ENCODE data around the gene TAF15. TPM values are rescaled to one million over a fixed set of nuclear protein-coding genes. Genes with fewer than 3 reads are reported as not detected.

The TAF15 gene
- total and polyA plus RNA-seq, 8 donors, result 140 to 277 (median 248) TPM

DNA sequence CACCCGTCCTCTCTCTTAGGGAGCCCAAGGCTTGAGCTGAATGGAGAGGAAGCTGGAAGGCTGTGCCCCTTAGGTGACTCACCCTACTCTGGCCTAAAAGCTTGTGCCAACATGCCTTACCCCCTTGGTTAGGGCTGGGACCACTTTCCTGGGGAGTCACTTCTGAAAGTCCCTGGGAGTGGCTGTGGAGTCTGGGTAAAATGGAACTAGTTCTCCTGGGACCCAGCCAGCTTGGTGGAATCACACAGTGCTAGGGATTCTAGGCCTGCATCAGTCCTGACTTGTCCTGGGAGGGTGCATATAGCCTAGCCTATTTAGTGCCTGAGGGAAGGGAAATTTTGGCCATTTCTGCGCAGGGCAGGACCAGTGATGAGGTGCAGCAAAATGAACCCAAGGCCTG lies 24.4 kb upstream of the TAF15 start:
- DNase-seq (peak in 1 of 4 donors; percentile 55), ATAC-seq (peak; percentile 47)
- no peaks in the 10 kb centered on the region for H3K36me3 ChIP-seq
- TF ChIP-seq, protein P1, sequence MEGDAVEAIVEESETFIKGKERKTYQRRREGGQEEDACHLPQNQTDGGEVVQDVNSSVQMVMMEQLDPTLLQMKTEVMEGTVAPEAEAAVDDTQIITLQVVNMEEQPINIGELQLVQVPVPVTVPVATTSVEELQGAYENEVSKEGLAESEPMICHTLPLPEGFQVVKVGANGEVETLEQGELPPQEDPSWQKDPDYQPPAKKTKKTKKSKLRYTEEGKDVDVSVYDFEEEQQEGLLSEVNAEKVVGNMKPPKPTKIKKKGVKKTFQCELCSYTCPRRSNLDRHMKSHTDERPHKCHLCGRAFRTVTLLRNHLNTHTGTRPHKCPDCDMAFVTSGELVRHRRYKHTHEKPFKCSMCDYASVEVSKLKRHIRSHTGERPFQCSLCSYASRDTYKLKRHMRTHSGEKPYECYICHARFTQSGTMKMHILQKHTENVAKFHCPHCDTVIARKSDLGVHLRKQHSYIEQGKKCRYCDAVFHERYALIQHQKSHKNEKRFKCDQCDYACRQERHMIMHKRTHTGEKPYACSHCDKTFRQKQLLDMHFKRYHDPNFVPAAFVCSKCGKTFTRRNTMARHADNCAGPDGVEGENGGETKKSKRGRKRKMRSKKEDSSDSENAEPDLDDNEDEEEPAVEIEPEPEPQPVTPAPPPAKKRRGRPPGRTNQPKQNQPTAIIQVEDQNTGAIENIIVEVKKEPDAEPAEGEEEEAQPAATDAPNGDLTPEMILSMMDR (IDR thresholded peaks at IDR 0.05), result no peak
- H3K4me1 ChIP-seq, result peaks cover 38 to 45% of the 10 kb centered on the region in 2 donors
- no peak overlapping the region for H3K4me3 ChIP-seq
- peak overlapping the region; percentile 54 to 73 for H3K27ac ChIP-seq
- H3K9me3 ChIP-seq, result no peaks in the 10 kb centered on the region
- intact Hi-C loops (cut with DNase I), result no loop called here
- H3K27me3 ChIP-seq, result no peaks in the 10 kb centered on the region

DNA sequence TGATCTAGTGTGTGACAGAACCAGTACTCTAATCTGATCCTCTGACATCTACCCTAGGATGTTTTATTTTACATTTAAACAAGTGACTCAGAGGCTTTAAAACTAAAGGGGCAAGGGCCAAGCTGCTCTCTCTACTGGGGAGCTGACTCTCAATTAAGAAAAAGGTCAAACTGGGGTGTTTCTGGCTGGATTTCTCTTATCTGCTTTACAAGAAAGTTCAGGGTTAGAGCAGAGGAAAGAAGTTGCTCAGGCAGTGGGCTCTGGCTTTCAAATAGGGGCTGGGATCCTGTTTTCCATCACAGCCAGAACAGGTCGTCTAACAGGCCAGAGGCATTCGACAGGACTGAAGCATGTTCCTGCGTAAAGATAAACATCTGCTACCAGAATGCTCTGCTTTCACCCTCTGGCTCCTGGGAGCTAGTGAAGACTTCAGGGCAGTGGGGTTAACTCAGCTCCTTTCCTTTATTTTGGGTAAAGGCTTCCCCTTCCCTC lies 22.3 kb upstream of the TAF15 start:
- ATAC-seq (no peak), DNase-seq (no peak)
- Histone ChIP-seq H3K9me3 (no peaks in the 10 kb centered on the region), H3K4me3 (no peak overlapping the region), H3K4me1 (peaks cover 38 to 45% of the 10 kb centered on the region in 2 donors), H3K36me3 (no peaks in the 10 kb centered on the region), H3K27me3 (no peaks in the 10 kb centered on the region), H3K27ac (peak overlapping the region; percentile 39 to 66)
- intact Hi-C loops (cut with DNase I), result no loop called here
- TF ChIP-seq, protein P1 (IDR thresholded peaks at IDR 0.05), result no peak

DNA sequence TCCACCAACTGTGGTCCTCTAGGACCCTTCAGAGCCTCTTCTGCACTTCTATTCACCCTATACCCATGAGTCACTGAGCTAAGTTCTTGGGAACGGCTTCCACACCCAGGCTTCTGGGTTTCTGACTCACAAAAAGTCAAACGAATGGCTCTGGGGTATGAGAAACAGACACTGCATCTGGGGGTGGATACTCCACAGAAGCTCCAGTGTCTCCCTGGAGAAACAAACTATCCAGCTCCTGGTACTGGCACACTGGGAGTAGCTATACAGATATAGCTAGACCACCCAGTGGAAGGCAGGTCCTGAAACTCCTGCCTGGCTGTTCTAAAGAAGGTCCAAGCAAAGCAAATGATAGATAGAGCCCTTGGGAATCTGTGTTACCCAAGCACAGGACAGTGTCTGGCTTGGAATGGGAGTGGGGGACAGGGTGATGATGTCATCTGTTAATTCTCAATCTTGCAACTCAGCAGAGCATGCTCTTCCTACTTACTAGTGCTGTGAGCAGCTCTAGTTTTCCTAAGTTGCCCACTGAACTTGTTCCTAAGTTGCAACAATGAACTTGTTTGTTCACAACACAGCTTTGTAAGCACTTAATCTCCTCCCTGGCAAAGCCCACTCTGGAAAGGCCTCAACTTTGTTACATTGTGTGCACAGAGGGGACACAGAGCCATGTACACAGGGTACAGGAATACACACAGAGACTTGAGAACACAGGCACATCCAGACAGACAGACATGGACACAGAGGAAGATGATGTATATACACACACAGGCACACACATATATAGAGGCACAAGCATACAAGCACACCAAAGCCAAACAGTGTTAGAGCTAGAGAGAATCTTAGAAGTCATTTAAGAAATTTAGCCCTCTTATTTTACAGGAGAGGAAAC lies 20.6 kb upstream of the TAF15 start:
- Histone ChIP-seq H3K27ac (peak overlapping the region; percentile 66 to 67), H3K36me3 (no peaks in the 10 kb centered on the region), H3K27me3 (peaks cover under 1 to 11% of the 10 kb centered on the region in 2 donors), H3K9me3 (no peaks in the 10 kb centered on the region), H3K4me3 (no peak overlapping the region), H3K4me1 (peaks cover 27 to 39% of the 10 kb centered on the region in 2 donors)
- DNase-seq, result no peak
- TF ChIP-seq, protein P1 (IDR thresholded peaks at IDR 0.05), result no peak
- intact Hi-C loops (cut with DNase I), result no loop called here
- peak; percentile 53 for ATAC-seq

DNA sequence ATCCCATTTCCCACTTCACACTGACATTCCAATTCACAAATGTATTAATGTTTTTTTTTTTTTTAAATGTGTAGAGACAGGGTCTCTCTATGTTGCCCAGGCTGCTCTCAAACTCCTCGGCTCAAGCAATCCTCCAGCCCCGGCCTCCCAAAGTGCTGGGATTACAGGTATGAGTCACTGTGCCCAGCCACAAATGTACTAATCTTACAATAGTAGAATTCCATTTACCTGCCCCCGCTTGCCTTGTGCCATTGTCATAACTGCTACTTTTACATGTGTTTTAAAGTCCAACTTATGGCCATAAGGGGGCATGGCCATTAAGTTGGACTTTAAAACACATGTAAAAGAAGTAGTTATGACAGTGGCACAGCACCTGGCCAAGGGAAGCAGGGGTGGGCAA lies 18.4 kb upstream of the TAF15 start:
- Histone ChIP-seq H3K9me3 (no peaks in the 10 kb centered on the region), H3K36me3 (no peaks in the 10 kb centered on the region), H3K4me3 (no peak overlapping the region), H3K27me3 (peaks cover 16 to 32% of the 10 kb centered on the region in 2 donors), H3K4me1 (peaks cover 21 to 36% of the 10 kb centered on the region in 2 donors), H3K27ac (no peak overlapping the region)
- TF ChIP-seq, protein P1 (IDR thresholded peaks at IDR 0.05), result no peak
- no peak for ATAC-seq
- DNase-seq, result no peak
- intact Hi-C loops (cut with DNase I), result no loop called here

DNA sequence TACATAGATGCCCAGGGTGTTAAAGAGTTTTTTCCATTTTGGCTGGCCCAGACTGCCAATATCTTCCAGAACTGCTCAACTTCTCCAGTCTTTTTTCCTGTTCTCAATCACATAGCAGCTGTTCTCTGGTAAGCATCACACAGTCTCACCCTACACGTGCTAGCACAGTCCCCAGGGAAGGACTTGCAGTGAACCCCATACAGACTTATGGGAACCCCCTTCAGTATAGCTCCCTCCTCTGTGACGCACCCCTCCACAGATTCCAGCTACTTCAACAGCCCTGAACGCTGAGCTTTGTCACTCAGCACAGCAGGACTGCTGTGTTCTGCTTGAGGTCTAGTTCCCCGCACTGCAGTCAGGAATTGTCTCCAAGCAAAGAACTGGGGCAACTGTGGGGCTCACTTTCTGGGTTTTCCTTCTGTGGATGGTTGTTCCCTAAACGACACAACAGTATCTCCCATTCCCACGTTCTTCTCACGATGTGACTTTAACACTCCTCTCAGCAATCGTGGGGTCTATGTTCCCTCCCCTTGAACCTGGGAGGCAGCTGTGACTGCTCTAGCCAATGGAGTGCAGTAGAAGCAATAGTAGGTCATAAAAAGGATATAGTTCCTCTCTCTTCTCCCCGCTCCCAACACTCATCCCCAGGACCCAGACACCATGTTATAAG lies 17.5 kb upstream of the TAF15 start:
- DNase-seq, result no peak
- H3K27me3 ChIP-seq, result peaks cover 16 to 42% of the 10 kb centered on the region in 2 donors
- TF ChIP-seq, protein P1 (IDR thresholded peaks at IDR 0.05), result no peak
- intact Hi-C loops (cut with DNase I), result no loop called here
- no peak for ATAC-seq
- H3K27ac ChIP-seq, result no peak overlapping the region
- H3K4me3 ChIP-seq, result no peak overlapping the region
- H3K4me1 ChIP-seq, result peaks cover 17 to 39% of the 10 kb centered on the region in 2 donors
- H3K36me3 ChIP-seq, result no peaks in the 10 kb centered on the region
- no peaks in the 10 kb centered on the region for H3K9me3 ChIP-seq

Data from left lung (tissue), 10 donors.